HG03025 (cell line): ENCODE data around the gene TMEM132E.

ENCODE experiments used
- ATAC-seq: cut with Tn5 transposase; IDR thresholded peaks from one replicate; pipeline ENCODE4 v1.9.1; 2021; ENCODE audit warnings: mild to moderate bottlenecking, moderate library complexity; ENCODE audit not compliant: unreplicated experiment, low FRiP score

The TMEM132E gene

GRCh38 chr17:34624767-34625383, 45.5 kb downstream of the TMEM132E start:
- no peak for ATAC-seq

GRCh38 chr17:34626121-34626681, 46.8 kb downstream of the TMEM132E start:
- ATAC-seq = no peak

- no peak for ATAC-seq
These were observed 49.5 kb downstream of the TMEM132E start for GRCh38 chr17:34628879-34629278.

- no peak for ATAC-seq
These were observed 54.0 kb downstream of the TMEM132E start for GRCh38 chr17:34633351-34633750.

GRCh38 chr17:34633760-34634159, 54.4 kb downstream of the TMEM132E start:
- no peak for ATAC-seq

- no peak for ATAC-seq
These were observed 55.3 kb downstream of the TMEM132E start for GRCh38 chr17:34634551-34635160.

- no peak for ATAC-seq
These were observed 56.5 kb downstream of the TMEM132E start for GRCh38 chr17:34635876-34636275.

- ATAC-seq = no peak
These were observed 57.7 kb downstream of the TMEM132E start for GRCh38 chr17:34637041-34637547.

GRCh38 chr17:34637548-34638525, 58.5 kb downstream of the TMEM132E start:
- no peak for ATAC-seq

- no peak for ATAC-seq
These were observed 59.3 kb downstream of the TMEM132E start for GRCh38 chr17:34638526-34639260.

GRCh38 chr17:34639706-34640425, 60.5 kb downstream of the TMEM132E start:
- ATAC-seq = no peak

GRCh38 chr17:34641368-34641767, 62.0 kb downstream of the TMEM132E start:
- ATAC-seq = no peak

- no peak for ATAC-seq
These were observed 65.7 kb downstream of the TMEM132E start for GRCh38 chr17:34644941-34645550.

GRCh38 chr17:34645594-34645993, 66.2 kb downstream of the TMEM132E start:
- no peak for ATAC-seq

- ATAC-seq = no peak
These were observed 68.1 kb downstream of the TMEM132E start for GRCh38 chr17:34647511-34647910.

- ATAC-seq = no peak
These were observed 70.8 kb downstream of the TMEM132E start for GRCh38 chr17:34650051-34650750.

GRCh38 chr17:34651402-34651811, 72.0 kb downstream of the TMEM132E start:
- ATAC-seq = no peak

GRCh38 chr17:34652021-34652555, 72.7 kb downstream of the TMEM132E start:
- no peak for ATAC-seq
